ENCODE results near the gene RTN4RL1. TPM values are rescaled to one million over a fixed set of nuclear protein-coding genes. Genes with fewer than 3 reads are reported as not detected.

Gene RTN4RL1
- polyA plus RNA-seq, 1 donor (not counting 4 experiments of a cell fraction or from before 2014, with no cell fraction given), result 2.3 TPM

- Histone ChIP-seq H2AFZ (ENCODE audit: control insufficient read depth, low read length) (no peak overlapping the region), H3K4me1 (ENCODE audit: control insufficient read depth, extremely low read depth, insufficient read depth, low read length) (peaks cover 5% of the 10 kb centered on the region), H3K27me3 (ENCODE audit: control insufficient read depth, extremely low read depth, insufficient read depth, low read length) (no peaks in the 10 kb centered on the region), H3K9ac (ENCODE audit: control insufficient read depth, extremely low read depth, insufficient read depth, low read length) (no peak overlapping the region), H3K9me1 (ENCODE audit: control insufficient read depth, extremely low read depth, insufficient read depth, low read length) (no peaks in the 10 kb centered on the region), H3K9me3 (ENCODE audit: control insufficient read depth, low read depth, low read length) (no peaks in the 10 kb centered on the region), H3K4me2 (ENCODE audit: control insufficient read depth, extremely low read depth, insufficient read depth, low read depth, low read length) (no peak overlapping the region), H3K27ac (ENCODE audit: control insufficient read depth, insufficient read depth, low read length) (no peak overlapping the region), H3K36me3 (ENCODE audit: control insufficient read depth in 2 of 2, extremely low read depth in 1 of 2, insufficient read depth in 2 of 2, low read length in 2 of 2) (no peaks in the 10 kb centered on the region), H3K4me3 (ENCODE audit: control insufficient read depth in 2 of 3, extremely low read depth in 1 of 3, insufficient read depth in 2 of 3, low read depth in 1 of 3, low read length in 3 of 3) (no peak overlapping the region), H4K20me1 (ENCODE audit: control insufficient read depth, extremely low read depth, insufficient read depth, low read length) (no peaks in the 10 kb centered on the region), H3K79me2 (ENCODE audit: control insufficient read depth, insufficient read depth, low read length) (no peaks in the 10 kb centered on the region)
- dilution Hi-C loops (cut with MboI; ENCODE audit: extremely low pct_ligation_motif_present, low sequenced_read_pairs), result no loop called here
- FAIRE-seq (no peak), DNase-seq (ENCODE audit: low read depth, low spot score) (no peak)
- TF ChIP-seq EZH2 (IDR thresholded peaks at IDR 0.05; ENCODE audit: low read length) (no peak), CTCF (optimal IDR thresholded peaks at IDR 0.05 in 1 of 3, IDR thresholded peaks at IDR 0.05 in 1 of 3, conservative IDR thresholded peaks at IDR 0.05 in 1 of 3; ENCODE audit: extremely low read depth in 1 of 3, insufficient read depth in 2 of 3, low read length in 3 of 3) (no peak)
These were observed 49.0 kb downstream of the RTN4RL1 start for GRCh38 chr17:1976000-1976682.

GRCh38 chr17:1975573-1975972 is 49.6 kb downstream of the RTN4RL1 start:
- no peak for TF ChIP-seq CTCF (optimal IDR thresholded peaks at IDR 0.05 in 1 of 3, IDR thresholded peaks at IDR 0.05 in 1 of 3, conservative IDR thresholded peaks at IDR 0.05 in 1 of 3; ENCODE audit: extremely low read depth in 1 of 3, insufficient read depth in 2 of 3, low read length in 3 of 3)
- no peak for TF ChIP-seq EZH2 (IDR thresholded peaks at IDR 0.05; ENCODE audit: low read length)
- no peak overlapping the region for H3K4me2 ChIP-seq (ENCODE audit: control insufficient read depth, extremely low read depth, insufficient read depth, low read depth, low read length)
- dilution Hi-C loops (cut with MboI; ENCODE audit: extremely low pct_ligation_motif_present, low sequenced_read_pairs), result no loop called here
- no peaks in the 10 kb centered on the region for H3K9me1 ChIP-seq (ENCODE audit: control insufficient read depth, extremely low read depth, insufficient read depth, low read length)
- no peak for DNase-seq (ENCODE audit: low read depth, low spot score)
- H3K9me3 ChIP-seq (ENCODE audit: control insufficient read depth, low read depth, low read length), result no peaks in the 10 kb centered on the region
- no peak overlapping the region for H2AFZ ChIP-seq (ENCODE audit: control insufficient read depth, low read length)
- no peaks in the 10 kb centered on the region for H3K27me3 ChIP-seq (ENCODE audit: control insufficient read depth, extremely low read depth, insufficient read depth, low read length)
- H3K79me2 ChIP-seq (ENCODE audit: control insufficient read depth, insufficient read depth, low read length), result no peaks in the 10 kb centered on the region
- no peak overlapping the region for H3K4me3 ChIP-seq (ENCODE audit: control insufficient read depth in 2 of 3, extremely low read depth in 1 of 3, insufficient read depth in 2 of 3, low read depth in 1 of 3, low read length in 3 of 3)
- no peaks in the 10 kb centered on the region for H3K4me1 ChIP-seq (ENCODE audit: control insufficient read depth, extremely low read depth, insufficient read depth, low read length)
- no peak for FAIRE-seq
- H3K9ac ChIP-seq (ENCODE audit: control insufficient read depth, extremely low read depth, insufficient read depth, low read length), result no peak overlapping the region
- no peak overlapping the region for H3K27ac ChIP-seq (ENCODE audit: control insufficient read depth, insufficient read depth, low read length)
- no peaks in the 10 kb centered on the region for H3K36me3 ChIP-seq (ENCODE audit: control insufficient read depth in 2 of 2, extremely low read depth in 1 of 2, insufficient read depth in 2 of 2, low read length in 2 of 2)
- no peaks in the 10 kb centered on the region for H4K20me1 ChIP-seq (ENCODE audit: control insufficient read depth, extremely low read depth, insufficient read depth, low read length)

Measured in keratinocyte (primary cell).